ENCODE measurements around the gene TMIGD1.

TMIGD1 gene

GRCh38 chr17:30333503-30334360, at the start of gene TMIGD1:
TMIGD1 (minus strand) TSS chr17:30334057; CDS start chr17:30332133, 1,924 bp downstream.
- no peaks in the 10 kb centered on the region for H3K27me3 Mint-ChIP-seq (ENCODE audit: low read depth)
- peaks cover 3% of the 10 kb centered on the region for H3K36me3 Mint-ChIP-seq (ENCODE audit: low read depth)
- H3K4me3 Mint-ChIP-seq: no peak within 1 kb of the TSS
- no peaks in the 10 kb centered on the region for H3K9me3 Mint-ChIP-seq
- peak within 1 kb of the TSS; percentile 19 for H3K27ac Mint-ChIP-seq
- peaks cover 35% of the 10 kb centered on the region for H3K4me1 Mint-ChIP-seq (ENCODE audit: low read depth)

DNA sequence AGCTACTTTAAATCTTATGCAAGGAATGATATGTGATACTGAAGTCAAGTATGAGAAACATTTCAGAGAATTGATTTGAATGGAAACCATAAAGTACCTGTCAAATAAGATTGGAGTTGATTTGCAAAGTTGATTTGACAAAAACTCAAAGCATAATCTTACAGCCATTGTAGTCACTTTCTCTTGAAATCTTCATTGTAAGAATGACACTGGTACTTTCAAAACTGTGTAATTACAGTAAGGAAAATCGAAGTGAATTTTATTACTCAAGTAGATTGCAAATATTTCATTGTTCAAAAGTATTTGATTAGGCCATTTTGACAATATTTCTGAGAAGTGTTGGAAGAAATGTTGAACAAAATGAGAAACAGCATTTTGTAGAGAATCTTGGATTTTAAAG, 48.5 kb upstream of the TMIGD1 start:
- Mint-ChIP-seq H3K4me3 (no peak overlapping the region), H3K9me3 (no peaks in the 10 kb centered on the region), H3K36me3 (ENCODE audit: low read depth) (peaks cover 20% of the 10 kb centered on the region), H3K27me3 (ENCODE audit: low read depth) (no peaks in the 10 kb centered on the region), H3K4me1 (ENCODE audit: low read depth) (peaks cover 44% of the 10 kb centered on the region), H3K27ac (no peak overlapping the region)

- peak overlapping the region; percentile 78 for H3K4me3 Mint-ChIP-seq
- H3K27ac Mint-ChIP-seq: no peak overlapping the region
- peaks cover 54% of the 10 kb centered on the region for H3K4me1 Mint-ChIP-seq (ENCODE audit: low read depth)
- H3K27me3 Mint-ChIP-seq (ENCODE audit: low read depth): no peaks in the 10 kb centered on the region
- peaks cover 14% of the 10 kb centered on the region for H3K36me3 Mint-ChIP-seq (ENCODE audit: low read depth)
- no peaks in the 10 kb centered on the region for H3K9me3 Mint-ChIP-seq
These were observed 47.4 kb upstream of the TMIGD1 start for GRCh38 chr17:30381340-30381659.

- peak overlapping the region; percentile 78 for H3K4me3 Mint-ChIP-seq
These were observed 46.9 kb upstream of the TMIGD1 start for GRCh38 chr17:30380643-30381339.

GRCh38 chr17:30379903-30380381, 46.1 kb upstream of the TMIGD1 start:
- peak overlapping the region; percentile 38 for H3K27ac Mint-ChIP-seq
- H3K9me3 Mint-ChIP-seq: no peaks in the 10 kb centered on the region
- H3K4me3 Mint-ChIP-seq: peak overlapping the region; percentile 78
- H3K4me1 Mint-ChIP-seq (ENCODE audit: low read depth): peaks cover 57% of the 10 kb centered on the region
- H3K36me3 Mint-ChIP-seq (ENCODE audit: low read depth): peaks cover 8% of the 10 kb centered on the region
- H3K27me3 Mint-ChIP-seq (ENCODE audit: low read depth): no peaks in the 10 kb centered on the region

More at GRCh38 chr17:30380643-30381339, 46.9 kb upstream of the TMIGD1 start:
- Mint-ChIP-seq H3K27ac (no peak overlapping the region), H3K36me3 (ENCODE audit: low read depth) (peaks cover 11% of the 10 kb centered on the region), H3K9me3 (no peaks in the 10 kb centered on the region), H3K27me3 (ENCODE audit: low read depth) (no peaks in the 10 kb centered on the region), H3K4me1 (ENCODE audit: low read depth) (peaks cover 57% of the 10 kb centered on the region)

- Mint-ChIP-seq H3K9me3 (no peaks in the 10 kb centered on the region), H3K36me3 (ENCODE audit: low read depth) (peaks cover 5% of the 10 kb centered on the region), H3K4me1 (ENCODE audit: low read depth) (peaks cover 57% of the 10 kb centered on the region), H3K27ac (peak overlapping the region; percentile 38), H3K27me3 (ENCODE audit: low read depth) (no peaks in the 10 kb centered on the region), H3K4me3 (peak overlapping the region; percentile 78)
These were observed 45.5 kb upstream of the TMIGD1 start for GRCh38 chr17:30379303-30379902.

DNA sequence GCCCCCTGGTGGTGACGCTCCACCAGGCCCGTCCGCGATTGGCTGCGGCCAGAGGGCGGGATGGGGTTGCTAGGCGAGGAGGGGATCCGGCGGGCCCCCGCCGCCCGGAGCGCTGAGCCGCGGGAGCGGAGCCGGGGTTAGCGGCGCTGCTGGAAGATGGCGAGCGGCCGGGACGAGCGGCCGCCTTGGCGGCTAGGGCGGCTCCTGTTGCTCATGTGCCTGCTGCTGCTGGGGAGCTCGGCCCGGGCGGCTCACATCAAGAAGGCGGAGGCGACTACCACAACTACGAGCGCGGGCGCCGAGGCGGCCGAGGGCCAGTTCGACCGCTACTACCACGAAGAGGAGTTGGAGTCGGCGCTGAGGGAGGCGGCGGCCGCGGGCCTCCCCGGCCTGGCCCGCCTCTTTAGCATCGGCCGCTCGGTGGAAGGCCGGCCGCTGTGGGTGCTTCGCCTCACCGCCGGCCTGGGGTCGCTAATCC, 45.0 kb upstream of the TMIGD1 start, which contains the start of gene CPD:
TSS of gene CPD (plus strand) at position 103 of the 478 bp plus-strand sequence. CDS start at position 157, 54 bp downstream.
- Mint-ChIP-seq H3K4me3 (peak within 1 kb of the TSS; percentile 89), H3K4me1 (ENCODE audit: low read depth) (peaks cover 58% of the 10 kb centered on the region), H3K27me3 (ENCODE audit: low read depth) (no peaks in the 10 kb centered on the region), H3K36me3 (ENCODE audit: low read depth) (peaks cover 5% of the 10 kb centered on the region), H3K27ac (peak within 1 kb of the TSS; percentile 93), H3K9me3 (no peaks in the 10 kb centered on the region)

- Mint-ChIP-seq H3K36me3 (ENCODE audit: low read depth) (peaks cover 5% of the 10 kb centered on the region), H3K4me3 (peak overlapping the region; percentile 89), H3K4me1 (ENCODE audit: low read depth) (peaks cover 56% of the 10 kb centered on the region), H3K27ac (peak overlapping the region; percentile 93), H3K9me3 (no peaks in the 10 kb centered on the region), H3K27me3 (ENCODE audit: low read depth) (no peaks in the 10 kb centered on the region)
These were observed 44.5 kb upstream of the TMIGD1 start for GRCh38 chr17:30378241-30378824.

- Mint-ChIP-seq H3K27ac (peak overlapping the region; percentile 93), H3K9me3 (no peaks in the 10 kb centered on the region), H3K4me1 (ENCODE audit: low read depth) (peaks cover 56% of the 10 kb centered on the region), H3K36me3 (ENCODE audit: low read depth) (peaks cover 3% of the 10 kb centered on the region), H3K27me3 (ENCODE audit: low read depth) (no peaks in the 10 kb centered on the region), H3K4me3 (peak overlapping the region; percentile 89)
These were observed 43.9 kb upstream of the TMIGD1 start for GRCh38 chr17:30377574-30378240.

DNA sequence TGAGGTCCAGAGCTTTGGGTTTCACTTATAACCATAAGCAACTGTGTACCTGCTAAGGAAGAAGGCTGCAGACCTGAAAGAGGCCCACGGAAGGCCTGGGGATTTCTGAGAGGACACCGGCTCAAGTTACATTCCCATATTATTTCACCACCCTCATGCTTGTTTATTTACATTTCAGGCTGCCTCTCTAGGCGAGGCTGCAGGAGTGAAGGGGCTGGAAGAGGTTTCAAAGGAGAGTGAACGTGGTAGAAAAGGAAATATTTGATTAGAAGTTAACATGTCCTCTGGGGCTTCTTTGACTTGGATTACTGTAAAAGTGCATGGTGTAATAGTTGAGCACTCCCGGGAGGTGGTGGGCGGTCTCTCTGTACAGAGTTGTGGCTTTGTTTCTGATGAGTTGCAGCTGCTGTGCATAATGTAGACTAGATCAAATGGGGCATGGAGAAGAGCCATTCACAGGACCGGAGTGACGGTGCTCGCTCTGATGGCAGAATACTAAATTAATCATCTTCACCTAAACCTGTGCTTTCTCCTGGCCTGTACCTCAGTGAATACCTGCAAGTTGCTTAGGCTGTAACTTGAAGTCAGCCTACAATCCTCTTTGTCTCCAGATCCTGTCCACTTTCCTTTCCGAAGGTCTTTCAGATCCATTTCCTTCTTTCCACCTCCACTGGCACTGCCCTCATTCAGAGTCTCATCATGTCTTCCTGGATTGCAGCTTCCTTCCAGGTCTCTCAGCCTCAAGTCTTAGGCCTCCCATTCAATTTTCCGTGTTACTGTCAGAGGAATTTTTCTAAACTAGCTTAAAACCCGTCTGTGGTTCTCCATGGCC, 43.0 kb upstream of the TMIGD1 start:
- no peaks in the 10 kb centered on the region for H3K9me3 Mint-ChIP-seq
- no peak overlapping the region for H3K4me3 Mint-ChIP-seq
- peak overlapping the region; percentile 62 for H3K27ac Mint-ChIP-seq
- no peaks in the 10 kb centered on the region for H3K27me3 Mint-ChIP-seq (ENCODE audit: low read depth)
- H3K4me1 Mint-ChIP-seq (ENCODE audit: low read depth): peaks cover 54% of the 10 kb centered on the region
- H3K36me3 Mint-ChIP-seq (ENCODE audit: low read depth): peaks cover 3% of the 10 kb centered on the region

GRCh38 chr17:30375661-30376060, 41.8 kb upstream of the TMIGD1 start:
- Mint-ChIP-seq H3K36me3 (ENCODE audit: low read depth) (peaks cover 3% of the 10 kb centered on the region), H3K4me3 (no peak overlapping the region), H3K27me3 (ENCODE audit: low read depth) (no peaks in the 10 kb centered on the region), H3K27ac (no peak overlapping the region), H3K9me3 (no peaks in the 10 kb centered on the region), H3K4me1 (ENCODE audit: low read depth) (peaks cover 47% of the 10 kb centered on the region)

- H3K4me1 Mint-ChIP-seq (ENCODE audit: low read depth): peaks cover 28% of the 10 kb centered on the region
- H3K27me3 Mint-ChIP-seq (ENCODE audit: low read depth): no peaks in the 10 kb centered on the region
- peak overlapping the region; percentile 22 for H3K27ac Mint-ChIP-seq
- peaks cover 2% of the 10 kb centered on the region for H3K36me3 Mint-ChIP-seq (ENCODE audit: low read depth)
- no peaks in the 10 kb centered on the region for H3K9me3 Mint-ChIP-seq
- no peak overlapping the region for H3K4me3 Mint-ChIP-seq
These were observed 38.9 kb upstream of the TMIGD1 start for GRCh38 chr17:30372755-30373154.

GRCh38 chr17:30369995-30370394, 36.1 kb upstream of the TMIGD1 start:
- Mint-ChIP-seq H3K9me3 (no peaks in the 10 kb centered on the region), H3K27ac (no peak overlapping the region), H3K36me3 (ENCODE audit: low read depth) (peaks cover 2% of the 10 kb centered on the region), H3K4me3 (no peak overlapping the region), H3K27me3 (ENCODE audit: low read depth) (no peaks in the 10 kb centered on the region), H3K4me1 (ENCODE audit: low read depth) (peaks cover 20% of the 10 kb centered on the region)
